PC-9 (cell line): ENCODE results near the gene CTNND2.

ENCODE experiments used
- EZH2 ChIP-seq: fragments of 200-600 bp; sonication (generic); IDR thresholded peaks from 2 replicates; pipeline ENCODE4 v1.8.0; 2017; ENCODE audit warnings: antibody characterized with exemption, low read depth
- TF ChIP-seq, protein P1 (sequence below): fragments of 200-600 bp; sonication (generic); conservative IDR thresholded peaks from 2 replicates; pipeline ENCODE4 v1.6.1; 2017; ENCODE audit warnings: mixed run types, antibody characterized with exemption, mild to moderate bottlenecking, moderate library complexity

DNA sequence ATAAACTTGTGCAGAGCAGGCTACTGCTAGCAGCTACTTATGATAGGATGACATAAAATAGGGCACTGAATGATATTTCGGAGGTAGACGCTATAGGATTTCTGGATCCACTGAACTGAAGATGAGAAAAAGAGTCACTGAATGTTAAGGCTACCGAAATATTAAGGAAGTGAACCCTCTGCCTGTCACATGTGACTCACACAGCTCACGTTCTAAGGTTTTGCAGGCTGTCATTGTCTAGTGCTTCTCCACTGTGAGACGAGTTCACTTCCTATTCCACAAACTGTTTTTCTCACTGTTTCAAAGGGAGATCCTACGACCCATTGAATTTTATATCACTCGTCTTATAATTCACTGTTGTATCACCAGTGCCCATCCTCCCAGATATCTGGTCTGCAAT, 100.8 kb downstream of the CTNND2 start:
- TF ChIP-seq, protein P1, sequence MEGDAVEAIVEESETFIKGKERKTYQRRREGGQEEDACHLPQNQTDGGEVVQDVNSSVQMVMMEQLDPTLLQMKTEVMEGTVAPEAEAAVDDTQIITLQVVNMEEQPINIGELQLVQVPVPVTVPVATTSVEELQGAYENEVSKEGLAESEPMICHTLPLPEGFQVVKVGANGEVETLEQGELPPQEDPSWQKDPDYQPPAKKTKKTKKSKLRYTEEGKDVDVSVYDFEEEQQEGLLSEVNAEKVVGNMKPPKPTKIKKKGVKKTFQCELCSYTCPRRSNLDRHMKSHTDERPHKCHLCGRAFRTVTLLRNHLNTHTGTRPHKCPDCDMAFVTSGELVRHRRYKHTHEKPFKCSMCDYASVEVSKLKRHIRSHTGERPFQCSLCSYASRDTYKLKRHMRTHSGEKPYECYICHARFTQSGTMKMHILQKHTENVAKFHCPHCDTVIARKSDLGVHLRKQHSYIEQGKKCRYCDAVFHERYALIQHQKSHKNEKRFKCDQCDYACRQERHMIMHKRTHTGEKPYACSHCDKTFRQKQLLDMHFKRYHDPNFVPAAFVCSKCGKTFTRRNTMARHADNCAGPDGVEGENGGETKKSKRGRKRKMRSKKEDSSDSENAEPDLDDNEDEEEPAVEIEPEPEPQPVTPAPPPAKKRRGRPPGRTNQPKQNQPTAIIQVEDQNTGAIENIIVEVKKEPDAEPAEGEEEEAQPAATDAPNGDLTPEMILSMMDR: no peak
- no peak for TF ChIP-seq EZH2
